B cell (primary cell): ENCODE measurements around the gene TSC2. TPM values are rescaled to one million over a fixed set of nuclear protein-coding genes. Genes with fewer than 3 reads are reported as not detected.

Experiments
- ATAC-seq: fragments of 200-7000 bp; cut with Tn5 transposase; one replicate; pipeline ENCODE4 v1.10.0; 2021; ENCODE audit warnings: low read depth, mild to moderate bottlenecking, moderate number of reproducible peaks, moderate library complexity
- CTCF ChIA-PET: fragments of 350-600 bp; sonication (Branson Sonifier 250); formaldehyde crosslinking; loops from one replicate; lab custom pipeline; 2021; ENCODE audit warnings: antibody characterized with exemption, inconsistent platforms; lab: Charles Lee
- POLR2A ChIA-PET: fragments of 350-600 bp; sonication (Branson Sonifier 250); formaldehyde crosslinking; loops from one replicate; lab custom pipeline; 2021; ENCODE audit warnings: antibody characterized with exemption; lab: Charles Lee
- DNase-seq: peaks from one replicate; pipeline ENCODE4 v3.0.0; 2013
- H2AFZ ChIP-seq: 2 replicates; pipeline ENCODE4 v1.6.1; 2012; ENCODE audit warnings: mild to moderate bottlenecking, low read depth, low read length; ENCODE audit not compliant: insufficient read depth, poor library complexity, severe bottlenecking
- H3K27ac ChIP-seq, 2 donors: 1 replicate in 1 of 2; 2 replicates in 1 of 2; pipeline ENCODE4 v1.5.1; 2012 to 2013; ENCODE audit warnings: low read length in 2 of 2, mild to moderate bottlenecking in 2 of 2, moderate library complexity in 1 of 2
- H3K27me3 ChIP-seq, 4 experiments: fragments of 200-600 bp in 1 of 4; sonication (generic) in 1 of 4; replicated peaks in 1 of 4; 1 replicate in 2 of 4; 2 replicates in 2 of 4; pipeline versions ENCODE4 v1.6.1 to v1.7.0; 2013 to 2016; ENCODE audit warnings: low read length in 3 of 4, mild to moderate bottlenecking in 2 of 4, mixed read lengths in 1 of 4, moderate library complexity in 1 of 4; ENCODE audit not compliant: insufficient read depth in 4 of 4, control insufficient read depth in 3 of 4; ENCODE audit errors: control extremely low read depth in 1 of 4
- H3K36me3 ChIP-seq, 2 experiments: replicated peaks in 1 of 2; 1 replicate in 1 of 2; 2 replicates in 1 of 2; pipeline versions ENCODE4 v1.6.1 to v1.7.1; 2013; ENCODE audit warnings: low read length in 1 of 2; ENCODE audit not compliant: insufficient read depth in 2 of 2, control insufficient read depth in 1 of 2; ENCODE audit errors: control extremely low read depth in 1 of 2, extremely low read depth in 1 of 2
- H3K4me1 ChIP-seq, 2 donors: fragments of 200-600 bp in 1 of 2; sonication (generic) in 1 of 2; 1 replicate in 1 of 2; 2 replicates in 1 of 2; pipeline versions ENCODE4 v1.5.1 to v1.6.1; 2013 to 2017; ENCODE audit warnings: low read length in 2 of 2; ENCODE audit not compliant: control insufficient read depth in 2 of 2, insufficient read depth in 2 of 2
- H3K4me2 ChIP-seq: replicated peaks from 2 replicates; pipeline ENCODE3; 2012; ENCODE audit warnings: mild to moderate bottlenecking, low read depth, low read length; ENCODE audit not compliant: poor library complexity, severe bottlenecking
- H3K4me3 ChIP-seq, 5 experiments: fragments of 200-600 bp in 1 of 5; sonication (generic) in 1 of 5; 1 replicate in 3 of 5; 2 replicates in 2 of 5; pipeline versions ENCODE4 v1.5.1 to v1.7.0; 2011 to 2016; ENCODE audit warnings: low read length in 4 of 5, mild to moderate bottlenecking in 4 of 5, low read depth in 2 of 5, control low read depth in 1 of 5, moderate library complexity in 1 of 5; ENCODE audit not compliant: insufficient read depth in 1 of 5; ENCODE audit errors: control extremely low read depth in 1 of 5, extremely low read depth in 1 of 5
- H3K79me2 ChIP-seq: fragments of 200-600 bp; sonication (generic); one replicate; pipeline ENCODE4 v1.6.0; 2016; ENCODE audit warnings: low read length; ENCODE audit not compliant: control insufficient read depth, insufficient read depth
- H3K9ac ChIP-seq: fragments of 200-600 bp; sonication (generic); 2 replicates; pipeline ENCODE4 v1.6.1; 2017; ENCODE audit warnings: mild to moderate bottlenecking, low read length, moderate library complexity
- H3K9me3 ChIP-seq, 3 donors: one replicate each; pipeline versions ENCODE4 v1.6.1 to v1.7.1; 2013; ENCODE audit warnings: low read length in 2 of 3; ENCODE audit not compliant: control insufficient read depth in 2 of 3, insufficient read depth in 1 of 3; ENCODE audit errors: control extremely low read depth in 1 of 3
- H4K20me1 ChIP-seq: 2 replicates; pipeline ENCODE4 v1.6.0; 2012; ENCODE audit warnings: mild to moderate bottlenecking, low read length; ENCODE audit not compliant: insufficient read depth, control insufficient read depth, poor library complexity, severe bottlenecking
- H3K27ac Mint-ChIP-seq: one replicate; pipeline ENCODE4 v1.8.0; 2021; ENCODE audit warnings: mixed read lengths
- H3K27me3 Mint-ChIP-seq: one replicate; pipeline ENCODE4 v1.8.0; 2021; ENCODE audit warnings: mixed read lengths
- H3K4me1 Mint-ChIP-seq: one replicate; pipeline ENCODE4 v1.8.0; 2021; ENCODE audit warnings: mixed read lengths
- H3K4me3 Mint-ChIP-seq: one replicate; pipeline ENCODE4 v1.8.0; 2021; ENCODE audit warnings: mixed read lengths
- H3K9me3 Mint-ChIP-seq: one replicate; pipeline ENCODE4 v1.8.0; 2022; ENCODE audit warnings: mixed read lengths; ENCODE audit not compliant: insufficient read depth
- CTCF ChIP-seq: fragments of 200-600 bp; IDR thresholded peaks from one replicate; pipeline ENCODE4 v1.8.0; 2022; ENCODE audit warnings: antibody characterized with exemption, mild to moderate bottlenecking
- EZH2 ChIP-seq: IDR thresholded peaks from 2 replicates; pipeline ENCODE4 v1.6.1; 2012; ENCODE audit warnings: borderline replicate concordance, low read depth, mild to moderate bottlenecking, moderate library complexity, low read length; ENCODE audit not compliant: insufficient read depth, poor library complexity, severe bottlenecking
- WGBS: methylation state at CpG from one replicate; pipeline ENCODE4 v1.1.5; 2013; ENCODE audit warnings: missing lambda C conversion rate; ENCODE audit not compliant: insufficient coverage; 5-methylcytosine and 5-hydroxymethylcytosine counted together
- intact Hi-C: fragments of 100-400 bp; cut with micrococcal nuclease; formaldehyde crosslinking; loops from one replicate; pipeline ENCODE4 v1.10.0; 2022
- polyA plus RNA-seq: library from polyadenylated mRNA; depleted of rRNA; stranded (reverse); fragments of >200 nt; gene quantifications from 2 replicates; pipeline ENCODE4 v1.2.3, GENCODE V29; 2012
- total RNA-seq, 2 donors: library from RNA; stranded (reverse); fragments of 120-200 nt in 1 of 2; gene quantifications; 1 replicate in 1 of 2; 2 replicates in 1 of 2; pipeline versions ENCODE4 v1.2.3 to v1.2.4, GENCODE V29; 2013 to 2022

TSC2 gene
- total and polyA plus RNA-seq, 2 donors (not counting 1 experiment from before 2014, with no cell fraction given), result 128 to 194 TPM

- Histone ChIP-seq H3K4me1 (peaks cover 34 to 41% of the 10 kb centered on the region in 2 donors), H3K4me3 (peak overlapping the region in 4 of 5 experiments; percentile 34 to 57 (median 42)), H4K20me1 (no peaks in the 10 kb centered on the region), H3K27ac (no peak overlapping the region), H3K27me3 (peaks cover 0 to 65% (median 27%) of the 10 kb centered on the region in 4 experiments), H3K4me2 (peak overlapping the region; percentile 81), H3K36me3 (no peaks in the 10 kb centered on the region), H3K9ac (peak overlapping the region; percentile 61), H3K79me2 (no peaks in the 10 kb centered on the region), H2AFZ (peak overlapping the region; percentile 93), H3K9me3 (no peaks in the 10 kb centered on the region)
- TF ChIP-seq EZH2, result no peak
- peak; percentile 90 for TF ChIP-seq CTCF
- intact Hi-C loops, result loop anchor here (1.0 to 10.0 kb wide), 8 partner anchors 14 to 481 kb away; partner anchors contain the start of genes E4F1, ECI1, NTHL1 and RPS2
- POLR2A ChIA-PET, result interaction anchor here (0.6 to 1.5 kb wide), 4 partner anchors 9 to 858 kb away, joined by 3 to 9 read pairs (median 5); partner anchors contain the start of gene TRAF7
- Mint-ChIP-seq H3K27me3 (peaks cover 25% of the 10 kb centered on the region), H3K4me3 (peak overlapping the region; percentile 88), H3K4me1 (peaks cover 19% of the 10 kb centered on the region), H3K9me3 (no peaks in the 10 kb centered on the region), H3K27ac (peak overlapping the region; percentile 85)
- CTCF ChIA-PET, result interaction anchor here (0.6 to 4.7 kb wide), 19 partner anchors 10 to 478 kb away, joined by 3 to 35 read pairs (median 4); partner anchors contain the start of genes NTHL1, PKD1, RAB26 and TRAF7
- ATAC-seq (peak; percentile 94), DNase-seq (peak; percentile 94)
- 14% methylated on average over 49 of the region's 53 CpGs for WGBS
Measured at GRCh38 chr16:2023092-2024031, 24.4 kb upstream of the TSC2 start.
